HepG2 (cell line): ENCODE data around the gene ADAR. TPM values are rescaled to one million over a fixed set of nuclear protein-coding genes. Genes with fewer than 3 reads are reported as not detected.

Source experiments
- ATAC-seq: fragments of 200-7000 bp; cut with Tn5 transposase; 3 replicates; pipeline ENCODE4 v1.9.1; 2020; ENCODE audit warnings: mild to moderate bottlenecking, moderate library complexity
- BruUV-seq: library from RNA; stranded (reverse); fragments of 400-500 nt; replicated peaks from 2 replicates; lab custom pipeline; 2021; lab: Mats Ljungman, UMichigan
- CTCF ChIA-PET: fragments of 300-600 bp; formaldehyde crosslinking; extraction: SDS; loops from one replicate; lab custom pipeline; 2021; ENCODE audit warnings: low total read pairs, inconsistent platforms, low intra/inter-chr PET ratio; lab: Yijun Ruan, JAX
- POLR2A ChIA-PET: fragments of 350-600 bp; sonication (Branson Sonifier 250); formaldehyde crosslinking; loops from one replicate; lab custom pipeline; 2020; ENCODE audit warnings: antibody characterized with exemption, inconsistent platforms; lab: Yijun Ruan, JAX
- DNase-seq: peaks from one replicate; pipeline ENCODE4 v3.0.0-alpha.2; 2015; ENCODE audit warnings: low spot score
- FAIRE-seq: peaks from 3 replicates; lab custom pipeline; 2011; peaks lifted over from hg19 to GRCh38; lab: Jason Lieb, UNC
- H2AFZ ChIP-seq: one replicate; pipeline ENCODE4 v1.6.1; 2011; ENCODE audit warnings: low read length, inconsistent platforms
- H3K27ac ChIP-seq: fragments of 300-600 bp; 3 replicates; pipeline ENCODE4 v1.8.0; 2011; ENCODE audit warnings: mixed run types, mild to moderate bottlenecking, mixed read lengths, low read length, inconsistent platforms; ENCODE audit not compliant: insufficient read depth; ENCODE audit errors: extremely low read length
- H3K27me3 ChIP-seq, 2 experiments: fragments of 200-600 bp in 1 of 2; 2 replicates in 1 of 2; 3 replicates in 1 of 2; pipeline versions ENCODE4 v1.6.0 to v1.8.0; 2011; ENCODE audit warnings: low read length in 2 of 2, mild to moderate bottlenecking in 2 of 2, moderate library complexity in 2 of 2, inconsistent platforms in 1 of 2; ENCODE audit not compliant: insufficient read depth in 2 of 2, control insufficient read depth in 1 of 2
- H3K36me3 ChIP-seq, 2 experiments: fragments of 200-600 bp in 1 of 2; replicated peaks in 1 of 2; 2 replicates in 1 of 2; 3 replicates in 1 of 2; pipeline versions ENCODE4 v1.5.1 to v1.8.0; 2011; ENCODE audit warnings: low read length in 2 of 2, inconsistent platforms in 1 of 2; ENCODE audit not compliant: insufficient read depth in 2 of 2, control insufficient read depth in 1 of 2
- H3K4me1 ChIP-seq: 2 replicates; pipeline ENCODE4 v1.5.1; 2012; ENCODE audit warnings: low read length, inconsistent platforms; ENCODE audit not compliant: insufficient read depth
- H3K4me2 ChIP-seq: 2 replicates; pipeline ENCODE4 v1.6.0; 2011; ENCODE audit warnings: low read depth, low read length, inconsistent platforms
- H3K4me3 ChIP-seq, 3 experiments: fragments of 200-600 bp in 1 of 3; sonication (generic), shearing (Covaris generic) in 1 of 3; replicated peaks in 1 of 3; 2 replicates each; pipeline ENCODE4 v1.5.1; 2011 to 2016; ENCODE audit warnings: low read length in 3 of 3, inconsistent platforms in 2 of 3, low read depth in 2 of 3, mild to moderate bottlenecking in 2 of 3, control low read depth in 1 of 3, mixed read lengths in 1 of 3; ENCODE audit not compliant: insufficient read depth in 1 of 3
- H3K79me2 ChIP-seq: one replicate; pipeline ENCODE4 v1.6.1; 2011; ENCODE audit warnings: low read length, inconsistent platforms; ENCODE audit not compliant: insufficient read depth
- H3K9ac ChIP-seq: 2 replicates; pipeline ENCODE4 v1.6.0; 2011; ENCODE audit warnings: mild to moderate bottlenecking, low read depth, low read length, inconsistent platforms; ENCODE audit not compliant: insufficient read depth
- H3K9me3 ChIP-seq: 2 replicates; pipeline ENCODE4 v1.5.1; 2012; ENCODE audit warnings: mild to moderate bottlenecking, low read length
- H4K20me1 ChIP-seq: 2 replicates; pipeline ENCODE4 v1.6.0; 2011; ENCODE audit warnings: inconsistent platforms, mild to moderate bottlenecking, low read length, moderate library complexity; ENCODE audit not compliant: insufficient read depth
- CCAR2 ChIP-seq: fragments of 200-400 bp; formaldehyde crosslinking; optimal IDR thresholded peaks from 2 replicates; pipeline ENCODE3; 2018; ENCODE audit warnings: low read depth, mild to moderate bottlenecking, low read length, moderate library complexity
- ESRRA ChIP-seq: sonication (generic); formaldehyde crosslinking; IDR thresholded peaks from 2 replicates; pipeline ENCODE4 v1.5.1; 2020; ENCODE audit warnings: mild to moderate bottlenecking, low read depth, missing genetic modification reagents
- RFX5 ChIP-seq: IDR thresholded peaks from 2 replicates; pipeline ENCODE4 v1.6.1; 2011; ENCODE audit warnings: low read depth, low read length, improper control_type of control experiment
- ZEB1 ChIP-seq: IDR thresholded peaks from 2 replicates; pipeline ENCODE4 v1.6.1; 2012; ENCODE audit warnings: mild to moderate bottlenecking, low read depth, inconsistent platforms; ENCODE audit not compliant: insufficient replicate concordance
- ZKSCAN8 ChIP-seq: IDR thresholded peaks from 2 replicates; pipeline ENCODE4 v1.6.1; 2016; ENCODE audit warnings: borderline replicate concordance, missing genetic modification reagents, missing compliant biosample characterization
- ZNF451 ChIP-seq: sonication (generic); formaldehyde crosslinking; IDR thresholded peaks from 2 replicates; pipeline ENCODE4 v1.5.0; 2020; ENCODE audit warnings: mild to moderate bottlenecking, missing genetic modification reagents
- WGBS: methylation state at CpG from one replicate; pipeline ENCODE4 v1.1.6; 2017; ENCODE audit warnings: low lambda C conversion rate; 5-methylcytosine and 5-hydroxymethylcytosine counted together
- in situ Hi-C: cut with HindIII; loops from 2 replicates; pipeline ENCODE4 v1.10.0; 2017; ENCODE audit warnings: low pct_unique_long_range_greater_than_20kb; ENCODE audit not compliant: extremely low pct_ligation_motif_present
- intact Hi-C: fragments of 100-400 bp; cut with micrococcal nuclease; formaldehyde crosslinking; loops from one replicate; pipeline ENCODE4 v1.10.0; 2022; ENCODE audit not compliant: unreplicated experiment
- polyA plus RNA-seq, 8 experiments: library from polyadenylated mRNA; depleted of rRNA in 3 of 8; stranded (reverse) in 7 of 8; unstranded in 1 of 8; fragments of >200 nt; fragmentation: Illumina TruSeq in 4 of 8; extraction: Trizol in 4 of 8; gene quantifications; 2 replicates each; pipeline versions ENCODE4 v1.2.1 to v1.2.3, GENCODE V29; 2011 to 2016; ENCODE audit warnings: low read depth in 4 of 8, missing spikeins in 1 of 8, mixed read lengths in 1 of 8; ENCODE audit not compliant: insufficient read depth in 1 of 8
- total RNA-seq, 5 experiments: library from RNA; depleted of rRNA; stranded (reverse); fragments of >200 nt; fragmentation: Illumina TruSeq; extraction: Trizol; gene quantifications; 2 replicates each; pipeline ENCODE4 v1.2.3, GENCODE V29; 2016; ENCODE audit warnings: low read depth in 1 of 5
- TF ChIP-seq, protein P1 (sequence below): sonication (generic); formaldehyde crosslinking; IDR thresholded peaks from 2 replicates; pipeline ENCODE4 v1.4.0; 2020; ENCODE audit warnings: mild to moderate bottlenecking, missing genetic modification reagents

Gene ADAR
- total and polyA plus RNA-seq, 2 of the 13 experiments (the other 11 are each of a cell fraction or from before 2014, with no cell fraction given), result 70.8 to 86.2 TPM

DNA sequence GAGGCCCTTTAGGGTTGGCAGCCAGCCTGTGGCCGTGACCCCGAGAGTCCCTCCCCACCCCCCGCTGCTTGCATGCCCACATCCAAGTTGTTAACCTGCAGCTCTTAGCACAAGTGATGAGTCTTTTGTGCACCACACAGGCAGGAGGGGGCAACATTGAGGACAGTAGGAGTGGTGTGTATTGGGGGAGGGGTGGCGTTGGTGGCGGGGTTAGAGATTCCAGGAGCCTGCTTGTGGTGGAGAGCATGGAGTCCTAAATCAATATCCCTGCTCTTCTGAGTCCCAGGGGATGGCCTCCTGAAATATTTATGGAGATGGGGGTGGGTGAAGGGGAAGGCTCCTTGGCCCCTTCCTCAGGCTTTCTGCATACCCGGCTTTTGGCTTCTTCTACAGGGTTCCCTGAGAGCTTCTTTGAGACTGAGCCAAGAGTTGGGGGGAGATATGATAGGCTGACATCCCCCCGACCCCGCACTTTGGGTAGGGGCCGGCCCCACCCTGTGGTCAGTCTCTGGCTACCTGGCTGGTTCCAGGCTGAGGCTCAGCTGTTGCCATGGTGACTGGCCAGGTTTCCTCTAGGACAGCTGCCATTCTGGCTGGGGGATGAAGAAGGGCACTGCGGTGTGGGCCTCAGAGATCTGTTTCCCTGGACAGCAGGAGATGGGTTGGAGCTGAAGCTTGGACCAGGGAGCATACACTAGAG, 35.4 kb downstream of the ADAR start:
- 18% methylated on average over 6 of the region's 10 CpGs for WGBS
- Histone ChIP-seq H3K79me2 (no peaks in the 10 kb centered on the region), H3K36me3 (no peaks in the 10 kb centered on the region), H3K9ac (no peak overlapping the region), H3K27ac (no peak overlapping the region), H3K27me3 (peaks cover 0 to 11% of the 10 kb centered on the region in 2 experiments; a peak in 2 of 5 replicates), H3K4me3 (no peak overlapping the region), H4K20me1 (peaks cover 2% of the 10 kb centered on the region; the same call in 1 of the 2 replicates), H2AFZ (no peak overlapping the region), H3K9me3 (no peaks in the 10 kb centered on the region), H3K4me1 (no peaks in the 10 kb centered on the region), H3K4me2 (no peak overlapping the region)
- no TSS peak for BruUV-seq
- ChIA-PET POLR2A (interaction anchor here (1.1 kb wide), 1 partner anchor 13 kb away, joined by 3 read pairs; no protein-coding TSS in a partner anchor), CTCF (no interaction called here)
- in situ Hi-C loops, result no loop called here
- TF ChIP-seq RFX5, result peak; percentile 89
- no peak for TF ChIP-seq ZEB1
- ATAC-seq, result no peak
- intact Hi-C loops, result no loop called here
- no peak for FAIRE-seq
- no peak for DNase-seq

DNA sequence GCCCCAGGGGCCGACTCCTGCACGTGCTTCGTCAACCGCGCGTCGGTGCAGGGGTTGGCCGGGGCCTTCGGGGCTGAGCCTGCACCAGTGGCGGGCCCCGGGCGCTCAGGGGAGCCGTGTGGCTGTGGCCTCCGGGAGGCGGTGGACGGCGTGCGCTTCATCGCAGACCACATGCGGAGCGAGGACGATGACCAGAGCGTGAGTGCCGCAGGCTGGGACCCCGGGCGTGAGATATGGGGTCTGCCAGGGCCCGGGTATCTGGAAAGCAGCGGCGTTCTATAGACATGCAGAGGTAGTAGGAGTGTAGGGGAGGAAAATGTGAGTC, 36.1 kb downstream of the ADAR start:
- ChIA-PET CTCF (no interaction called here), POLR2A (interaction anchor here (1.1 kb wide), 1 partner anchor 12 kb away, joined by 3 read pairs; no protein-coding TSS in a partner anchor)
- in situ Hi-C loops (no loop called here), intact Hi-C loops (no loop called here)
- no peak overlapping the region for H3K4me3 ChIP-seq
- no peaks in the 10 kb centered on the region for H3K36me3 ChIP-seq
- H2AFZ ChIP-seq, result no peak overlapping the region
- no peaks in the 10 kb centered on the region for H3K4me1 ChIP-seq
- H3K9me3 ChIP-seq, result no peaks in the 10 kb centered on the region
- ATAC-seq, result no peak
- 72% methylated on average over 26 of the region's 29 CpGs for WGBS
- H3K79me2 ChIP-seq, result no peaks in the 10 kb centered on the region
- peaks cover 5% of the 10 kb centered on the region; the same call in 1 of the 2 replicates for H4K20me1 ChIP-seq
- FAIRE-seq, result no peak
- H3K27me3 ChIP-seq, result peaks cover 2 to 18% of the 10 kb centered on the region in 2 experiments; a peak in 3 of 5 replicates
- no peak for DNase-seq
- no peak overlapping the region for H3K9ac ChIP-seq
- no peak overlapping the region for H3K4me2 ChIP-seq
- no peak overlapping the region for H3K27ac ChIP-seq
- TF ChIP-seq, protein P1, sequence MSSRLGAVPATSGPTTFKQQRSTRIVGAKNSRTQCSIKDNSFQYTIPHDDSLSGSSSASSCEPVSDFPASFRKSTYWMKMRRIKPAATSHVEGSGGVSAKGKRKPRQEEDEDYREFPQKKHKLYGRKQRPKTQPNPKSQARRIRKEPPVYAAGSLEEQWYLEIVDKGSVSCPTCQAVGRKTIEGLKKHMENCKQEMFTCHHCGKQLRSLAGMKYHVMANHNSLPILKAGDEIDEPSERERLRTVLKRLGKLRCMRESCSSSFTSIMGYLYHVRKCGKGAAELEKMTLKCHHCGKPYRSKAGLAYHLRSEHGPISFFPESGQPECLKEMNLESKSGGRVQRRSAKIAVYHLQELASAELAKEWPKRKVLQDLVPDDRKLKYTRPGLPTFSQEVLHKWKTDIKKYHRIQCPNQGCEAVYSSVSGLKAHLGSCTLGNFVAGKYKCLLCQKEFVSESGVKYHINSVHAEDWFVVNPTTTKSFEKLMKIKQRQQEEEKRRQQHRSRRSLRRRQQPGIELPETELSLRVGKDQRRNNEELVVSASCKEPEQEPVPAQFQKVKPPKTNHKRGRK, result no peak
- TF ChIP-seq ZNF451 (CRISPR knock-in tag), result no peak
- no peak for TF ChIP-seq ZKSCAN8 (CRISPR knock-in tag)
- TF ChIP-seq CCAR2, result no peak
- TF ChIP-seq ESRRA (CRISPR knock-in tag), result no peak
- no TSS peak for BruUV-seq
